Dermis microvascular lymphatic vessel endothelial cell (primary cell): ENCODE results near the gene AZIN2. TPM values are rescaled to one million over a fixed set of nuclear protein-coding genes. Genes with fewer than 3 reads are reported as not detected.

Source experiments
- DNase-seq, 2 donors: peaks; one replicate each; pipeline versions ENCODE4 v3.0.0 to v3.0.0-alpha.2; 2010; ENCODE audit warnings: low read depth in 2 of 2
- total RNA-seq: library from RNA; depleted of rRNA; stranded (reverse); fragments of >200 nt; gene quantifications from 2 replicates; pipeline ENCODE4 v1.2.1, GENCODE V29; 2014

The AZIN2 gene
- total RNA-seq, 1 donor from 2014 or later, result 0.64 TPM

DNA sequence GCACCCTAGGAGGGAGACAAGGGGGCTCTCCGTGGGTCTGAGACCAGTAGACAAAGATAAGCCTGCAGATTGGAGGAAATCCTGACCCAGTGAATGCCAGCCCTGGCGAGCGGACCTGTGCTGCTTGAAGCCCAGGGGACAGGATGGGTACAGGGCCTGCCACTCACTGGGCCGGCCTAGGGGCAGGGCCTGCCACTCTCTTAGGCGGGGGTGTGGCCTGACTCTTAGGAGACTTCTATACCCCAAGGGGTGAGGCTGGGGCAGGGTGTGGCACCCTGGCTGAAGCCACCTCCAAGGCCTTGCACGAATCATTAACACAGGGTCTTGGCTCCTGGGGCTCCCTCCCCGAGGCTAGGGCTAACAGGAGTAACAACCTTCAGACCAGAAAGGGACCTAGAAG is 70.2 kb downstream of the AZIN2 start:
- no peak for DNase-seq

DNA sequence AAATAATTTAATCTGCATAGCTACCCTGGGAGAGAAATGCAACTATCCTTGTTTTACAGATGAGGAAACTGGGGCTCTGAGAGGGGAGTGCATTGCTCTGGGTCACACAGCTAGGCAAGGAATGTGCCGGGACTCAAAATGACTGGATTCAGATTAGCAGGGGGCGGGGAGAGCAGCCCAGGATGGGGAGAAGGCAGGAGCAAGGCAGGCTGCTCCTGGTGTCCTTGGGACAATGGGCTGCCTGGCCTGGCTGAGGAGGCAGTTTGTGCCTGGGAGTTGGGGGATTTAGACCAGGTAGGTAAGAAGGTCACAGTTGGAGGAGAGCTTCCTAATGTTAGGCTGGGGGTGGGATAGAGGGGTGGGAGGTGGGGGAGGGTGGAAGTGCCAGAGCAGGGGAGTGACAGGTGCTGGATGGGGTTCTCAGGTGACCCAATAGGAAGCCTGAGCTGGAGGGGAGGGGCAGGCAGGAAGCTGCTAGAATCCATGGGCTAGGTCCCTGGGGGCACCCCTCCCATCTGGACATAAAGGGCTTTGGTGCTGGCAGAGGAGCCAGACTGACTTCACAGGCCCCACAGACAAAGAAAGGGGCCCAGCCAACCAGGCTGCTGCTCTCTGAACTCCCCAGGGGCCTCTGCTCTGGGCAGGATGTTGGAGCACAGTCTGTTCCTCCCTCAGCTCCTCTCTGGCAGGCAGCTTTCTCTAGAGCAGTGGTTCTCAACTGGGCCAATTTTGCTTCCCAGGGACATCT is 71.9 kb downstream of the AZIN2 start:
- no peak for DNase-seq

DNA sequence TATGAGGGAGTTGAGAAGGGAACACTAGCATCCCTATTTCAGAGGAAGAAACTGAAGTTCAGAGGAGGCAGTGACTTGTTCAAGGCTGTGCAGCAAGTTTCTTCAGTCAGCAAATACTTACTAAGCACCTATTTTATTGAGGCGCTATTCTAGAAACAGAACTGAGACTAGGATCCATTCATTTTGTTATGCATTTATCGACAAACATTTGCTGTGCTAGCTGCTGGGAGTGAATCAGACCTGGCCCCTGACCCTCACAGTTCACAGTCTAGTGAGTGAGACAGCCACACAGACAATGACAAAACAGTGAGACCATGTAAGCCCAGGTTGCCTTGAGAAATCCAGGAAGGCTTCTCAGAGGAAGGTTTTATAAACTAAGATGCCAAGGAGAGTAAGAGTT is 72.7 kb downstream of the AZIN2 start:
- no peak for DNase-seq

DNA sequence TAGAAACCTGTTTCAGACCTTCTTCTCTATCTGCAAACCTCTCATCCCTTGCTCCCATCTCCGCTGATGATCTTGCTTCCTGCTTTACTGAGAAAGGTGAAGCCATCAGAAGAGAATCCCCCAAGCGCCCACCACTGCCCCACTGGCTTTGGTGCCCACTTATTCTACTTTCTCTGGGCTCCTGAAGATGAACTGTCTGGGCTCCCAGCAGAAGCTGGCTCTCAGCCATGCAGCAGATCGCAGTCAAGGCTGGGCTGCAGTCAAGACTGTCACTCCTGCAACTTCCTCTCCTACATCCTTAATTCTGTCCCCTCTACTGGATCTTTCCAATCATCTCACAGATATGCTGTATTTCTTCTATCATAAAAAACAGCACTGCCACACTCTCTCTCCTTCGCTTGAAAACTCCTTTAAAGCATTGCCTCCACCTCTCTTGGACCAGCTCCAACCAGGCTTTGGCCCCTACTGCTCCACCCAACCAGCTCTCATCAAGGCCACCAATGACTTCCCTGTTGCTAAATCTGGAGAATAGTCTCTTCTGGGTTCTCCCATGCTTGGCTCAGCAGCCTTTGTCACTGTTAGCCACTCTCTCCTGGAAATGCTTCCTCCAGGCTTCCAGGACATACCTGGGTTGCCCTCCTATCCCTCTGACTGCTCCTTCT is 75.1 kb downstream of the AZIN2 start:
- no peak for DNase-seq

DNA sequence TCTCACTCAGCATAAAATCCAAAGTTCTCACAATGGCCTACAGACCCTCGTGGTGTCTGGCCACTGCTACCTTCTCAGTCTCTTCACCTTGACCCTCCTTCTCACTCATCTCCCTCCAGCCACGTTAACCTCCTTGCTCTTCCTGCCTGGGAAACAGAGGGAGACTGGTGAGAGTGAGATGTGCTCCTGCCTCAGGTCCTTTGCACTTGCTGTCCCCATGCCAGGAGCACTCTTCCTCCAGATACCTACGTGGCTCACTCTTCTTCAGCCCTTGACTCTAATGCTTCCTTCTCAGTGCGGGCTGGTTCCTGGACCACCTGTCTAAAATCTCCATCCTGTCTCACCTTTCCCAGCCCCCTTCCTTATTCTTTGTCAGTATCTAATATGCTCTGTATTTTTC is 76.2 kb downstream of the AZIN2 start:
- DNase-seq, result no peak

DNA sequence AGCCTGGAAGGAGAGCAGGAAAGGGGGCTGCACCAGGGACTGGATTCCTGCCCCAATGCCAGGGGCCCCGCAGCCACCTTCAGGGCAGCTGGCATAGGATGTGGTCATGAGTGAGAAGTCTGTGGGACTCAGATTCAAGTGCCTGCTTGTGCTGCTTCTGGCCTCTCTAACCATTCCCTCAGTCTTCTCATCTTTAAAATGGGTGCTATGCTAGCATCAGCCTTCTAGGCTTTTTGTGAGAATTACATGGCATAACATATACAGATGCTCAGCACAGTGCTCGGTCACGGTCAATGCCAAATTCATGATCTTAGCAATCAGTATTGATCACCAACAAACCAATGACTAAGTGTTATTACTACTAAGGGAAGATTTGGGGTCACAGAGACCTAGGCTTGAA is 77.4 kb downstream of the AZIN2 start:
- DNase-seq, result no peak

DNA sequence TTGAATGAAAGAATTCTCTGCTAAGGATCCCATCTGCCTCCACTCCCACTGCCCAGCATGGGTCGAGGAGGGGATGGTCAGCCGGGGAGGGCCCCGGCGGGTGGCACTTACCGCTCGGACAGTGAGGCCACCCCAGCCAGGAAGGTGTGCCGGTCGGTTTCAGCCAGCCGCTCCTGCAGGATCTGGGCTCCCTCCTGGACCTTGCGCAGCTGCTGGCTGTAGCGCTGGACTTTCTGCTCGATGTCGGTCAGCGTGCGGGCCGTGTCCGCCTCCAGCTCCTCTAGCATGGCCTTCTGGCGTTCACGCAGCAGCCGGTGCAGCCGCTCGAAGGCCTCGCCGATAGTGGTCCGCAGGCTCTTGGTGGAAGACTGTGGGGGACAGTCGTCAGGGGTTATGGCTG is 78.6 kb downstream of the AZIN2 start:
- DNase-seq, result no peak

DNA sequence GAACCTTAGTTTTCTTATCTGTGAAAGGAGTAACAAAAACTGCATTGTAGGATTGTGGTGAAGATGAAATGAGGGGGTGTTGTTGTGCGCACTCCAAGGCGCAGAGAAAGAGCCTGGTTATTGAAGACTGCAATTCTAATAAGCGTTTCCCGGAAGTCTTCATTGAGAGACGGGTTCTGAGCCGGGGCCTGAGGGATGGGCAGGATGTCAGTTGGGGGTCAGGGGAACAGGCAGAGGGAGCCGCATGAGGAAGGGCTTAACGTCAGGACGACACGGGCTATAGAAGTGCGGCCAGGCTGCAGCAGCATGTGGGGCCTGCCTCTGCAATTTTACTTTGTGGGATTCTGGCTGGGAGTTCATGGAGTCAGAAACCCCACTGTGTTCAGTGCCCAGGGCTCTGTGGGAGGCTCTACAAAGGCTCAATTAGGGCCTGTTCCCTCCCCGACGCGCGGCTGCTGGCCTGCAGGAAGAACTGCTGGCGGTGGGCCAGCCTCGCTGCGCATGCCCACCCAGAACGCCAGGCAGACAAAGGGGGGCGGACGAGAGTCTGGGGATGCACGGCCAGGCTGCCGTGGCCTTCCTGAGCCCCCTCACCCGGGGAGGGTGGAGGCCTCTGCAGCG is 80.2 kb downstream of the AZIN2 start:
- DNase-seq, result peak; percentile 16 to 65

DNA sequence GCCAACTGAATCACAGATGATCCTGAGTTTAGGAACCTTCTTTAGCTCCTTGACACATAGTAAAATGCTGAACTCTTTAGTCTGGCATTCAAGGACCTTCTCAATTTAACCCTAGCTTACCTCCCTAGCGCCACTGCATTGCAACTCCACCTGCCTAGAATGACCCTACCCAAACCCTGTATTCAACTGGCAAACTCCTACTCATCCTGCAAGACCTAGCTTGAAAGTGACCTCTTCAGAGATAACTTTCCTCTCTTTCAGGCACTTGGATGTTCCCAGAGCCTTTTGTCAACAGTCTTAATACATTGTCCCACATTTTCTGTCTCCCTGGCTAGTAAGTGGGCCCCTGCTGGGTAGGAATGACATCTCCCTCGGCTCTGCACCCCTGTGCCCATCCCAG is 81.2 kb downstream of the AZIN2 start:
- DNase-seq, result no peak

DNA sequence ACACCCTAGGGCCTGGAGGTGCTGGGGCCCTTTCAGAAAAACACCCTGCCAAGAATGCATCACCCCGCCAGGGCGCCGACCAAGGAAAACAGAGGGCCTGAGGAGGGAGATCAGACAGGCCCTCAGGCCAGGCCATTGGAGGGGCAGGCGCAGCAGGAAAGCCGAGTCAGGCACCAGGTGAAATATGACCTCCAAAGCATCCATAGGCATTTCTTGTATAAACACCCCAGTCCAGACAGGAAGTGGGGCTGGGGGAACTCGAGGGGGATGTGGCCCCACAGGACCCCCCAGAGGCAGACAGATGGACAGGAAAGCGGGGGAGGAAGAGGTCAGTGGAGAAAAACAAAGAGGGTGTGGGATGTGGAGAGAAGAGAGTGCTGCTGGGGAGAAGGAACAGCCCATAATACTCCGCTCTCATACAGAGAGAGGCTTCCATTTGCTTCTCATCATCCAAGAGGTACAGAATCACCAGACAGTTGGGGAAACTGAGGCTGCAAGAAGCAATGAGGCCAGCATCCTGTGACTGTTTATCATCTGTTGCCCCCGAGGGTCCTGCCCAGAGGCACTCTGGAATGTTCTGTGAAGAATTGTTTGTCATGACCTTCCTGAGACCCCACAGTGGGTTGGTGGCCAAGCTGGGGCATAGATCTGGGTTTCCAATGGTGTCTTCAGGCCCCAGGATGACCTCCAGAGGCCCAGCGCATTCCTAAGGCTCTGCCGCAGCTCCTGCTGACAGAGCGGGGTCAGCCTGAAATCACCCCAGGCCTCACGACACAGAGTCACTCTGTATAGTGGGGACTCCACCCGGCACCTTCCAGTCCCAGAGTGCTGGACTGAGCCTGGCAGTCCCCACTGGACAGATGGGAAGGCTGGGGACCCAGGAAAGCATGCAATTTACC is 82.9 kb downstream of the AZIN2 start:
- peak in 1 of 2 donors; percentile 86 for DNase-seq

DNA sequence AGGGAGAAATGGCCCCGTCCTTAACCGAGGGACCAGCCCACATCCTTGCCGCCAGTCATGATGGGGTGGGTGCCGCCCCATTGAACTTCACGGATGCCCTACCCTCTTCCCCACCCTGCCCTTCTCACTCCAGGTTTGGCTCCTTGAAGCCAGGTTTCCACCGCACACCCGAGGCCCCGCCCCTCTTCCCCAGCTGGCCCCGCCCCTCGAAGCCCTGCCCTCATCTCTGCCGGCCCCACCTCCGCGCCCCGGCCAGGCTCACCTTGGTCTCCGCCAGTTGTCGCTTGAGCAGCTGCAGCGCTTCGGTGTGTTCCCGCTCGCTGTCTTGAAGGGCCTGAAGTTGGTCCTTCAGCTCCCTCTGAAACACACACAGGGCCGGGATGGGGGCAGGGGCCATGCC is 84.3 kb downstream of the AZIN2 start:
- DNase-seq, result no peak

DNA sequence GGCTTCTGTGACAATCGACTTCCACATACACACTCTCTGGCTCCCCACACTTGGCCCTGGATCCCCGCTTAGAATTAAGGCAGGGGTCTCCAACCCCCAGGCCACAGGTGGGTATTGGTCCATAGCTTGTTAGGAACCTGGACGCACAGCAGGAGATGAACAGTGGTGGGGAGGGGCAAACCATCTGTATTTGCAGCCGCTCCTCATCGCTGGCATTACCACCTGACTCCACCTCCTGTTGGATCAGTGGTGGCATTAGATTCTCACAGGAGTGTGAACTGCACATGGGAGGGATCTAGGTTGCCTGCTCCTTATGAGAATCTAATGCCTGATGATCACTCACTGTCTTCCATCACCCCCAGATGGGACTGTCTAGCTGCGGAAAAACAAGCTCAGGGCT is 84.9 kb downstream of the AZIN2 start:
- DNase-seq, result no peak

DNA sequence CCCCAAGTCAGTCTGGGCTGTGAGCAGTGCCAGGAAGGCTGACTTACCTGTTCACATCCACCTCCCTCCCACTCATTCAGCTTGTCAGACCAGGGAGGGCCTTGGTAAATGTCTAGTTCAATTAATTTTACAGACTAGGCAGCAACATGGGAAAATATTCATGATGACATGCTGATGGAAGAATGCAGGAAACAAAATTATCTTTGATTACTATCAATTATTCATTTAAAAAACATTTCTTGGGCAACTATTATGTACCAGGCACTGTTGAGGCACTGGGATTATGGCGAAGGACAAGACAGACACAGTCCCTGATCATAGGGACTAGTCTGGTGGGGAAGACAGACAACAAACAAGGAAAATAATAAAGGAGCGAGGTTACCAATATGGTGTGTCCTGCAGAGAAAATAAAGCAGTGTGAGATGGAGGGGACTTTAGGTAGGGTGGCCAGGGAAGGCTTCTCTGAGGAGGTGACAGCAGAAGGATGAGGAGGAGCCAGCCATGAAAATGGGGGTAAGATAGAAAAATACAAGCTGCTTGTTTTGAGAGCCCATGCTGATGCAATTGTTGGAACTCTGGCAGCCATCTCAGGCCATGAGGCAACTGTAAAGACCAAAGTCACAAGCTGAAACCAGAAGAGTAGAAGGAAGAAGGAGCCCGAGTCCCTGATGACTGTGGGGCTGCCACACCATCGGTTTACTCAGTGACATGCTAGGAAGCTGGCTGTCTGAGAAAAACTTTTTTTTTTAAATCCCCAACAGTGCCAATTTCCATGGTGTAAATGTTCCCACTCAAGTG is 86.9 kb downstream of the AZIN2 start:
- no peak for DNase-seq

DNA sequence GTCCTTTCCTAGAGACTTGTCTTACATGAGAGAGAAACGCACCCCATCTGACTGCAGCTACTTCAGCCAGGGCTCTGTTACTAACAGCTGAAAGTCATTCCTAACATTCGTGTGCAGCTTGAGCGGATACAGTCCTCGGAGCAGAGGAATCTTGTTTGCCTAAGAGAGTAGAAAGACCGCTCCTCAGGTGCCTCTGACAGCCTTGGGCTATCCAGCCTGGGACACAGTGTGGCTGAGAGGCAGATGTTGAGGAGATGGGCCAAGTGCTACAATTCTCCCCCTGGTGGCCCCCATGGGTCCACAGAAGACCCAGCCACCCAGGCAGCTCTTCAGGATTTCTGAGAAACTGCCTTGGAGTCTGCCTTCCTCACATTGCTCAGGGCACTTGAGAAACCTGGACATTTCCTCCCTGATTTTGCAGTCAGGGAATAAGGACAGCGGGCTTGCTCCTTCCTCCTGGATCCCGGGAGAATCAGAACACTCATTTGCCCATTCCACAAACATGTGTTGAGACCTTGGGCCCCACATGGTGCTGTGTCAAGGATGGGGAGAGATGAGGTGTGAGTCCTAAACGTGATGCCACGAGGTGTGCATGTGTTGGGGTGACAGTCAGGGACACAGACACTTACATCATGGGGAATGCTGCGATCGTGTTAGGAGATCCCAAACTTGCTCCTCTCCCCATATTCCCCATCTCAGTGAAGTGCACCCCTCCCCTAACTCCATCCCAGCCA is 87.8 kb downstream of the AZIN2 start:
- DNase-seq, result no peak

DNA sequence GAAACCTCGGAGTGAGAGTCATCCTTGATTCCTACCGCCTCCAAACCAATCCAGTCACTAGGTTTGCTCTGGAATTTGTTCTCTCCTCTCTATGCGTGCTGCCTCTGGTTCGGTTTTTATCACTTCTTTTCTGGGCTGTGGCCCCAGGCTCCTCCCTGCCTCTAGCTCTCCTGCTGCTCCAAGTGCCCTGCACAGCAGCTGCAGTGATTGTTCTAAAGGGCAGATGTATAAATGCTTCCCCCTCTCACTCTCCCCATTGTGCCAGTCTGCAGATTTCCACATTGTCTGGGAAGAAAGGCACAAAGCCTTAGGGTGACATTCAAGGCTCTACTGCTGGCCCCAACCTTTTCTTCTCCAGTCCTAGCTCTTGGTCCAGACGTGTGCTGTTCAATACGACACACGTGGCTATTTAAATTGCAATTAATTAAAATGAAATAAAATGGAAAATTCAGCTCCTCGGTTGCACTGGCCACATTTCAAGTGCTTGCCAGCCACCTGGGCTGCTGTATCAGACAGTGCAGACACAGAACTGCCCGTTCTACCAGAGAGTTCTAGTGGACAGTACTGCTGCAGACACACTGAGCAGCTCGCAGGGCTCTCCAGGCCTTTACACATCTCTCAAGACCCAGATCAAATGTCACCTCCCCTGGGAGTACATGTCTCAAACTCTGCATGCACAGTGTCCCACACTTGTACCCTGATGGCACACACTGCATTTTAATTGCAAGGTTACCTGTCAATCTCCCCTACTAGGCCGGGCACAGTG is 88.5 kb downstream of the AZIN2 start:
- DNase-seq, result no peak
